SH-SY5Y (cell line): Measurements from ENCODE around the gene VAMP2.

Experiments used
- GATA2 ChIP-seq: IDR thresholded peaks from 2 replicates; pipeline ENCODE4 v1.6.1; 2011; ENCODE audit warnings: mild to moderate bottlenecking, low read depth, low read length
- GATA3 ChIP-seq: IDR thresholded peaks from 2 replicates; pipeline ENCODE4 v1.6.1; 2011; ENCODE audit warnings: low read depth, mild to moderate bottlenecking, low read length, moderate library complexity

DNA sequence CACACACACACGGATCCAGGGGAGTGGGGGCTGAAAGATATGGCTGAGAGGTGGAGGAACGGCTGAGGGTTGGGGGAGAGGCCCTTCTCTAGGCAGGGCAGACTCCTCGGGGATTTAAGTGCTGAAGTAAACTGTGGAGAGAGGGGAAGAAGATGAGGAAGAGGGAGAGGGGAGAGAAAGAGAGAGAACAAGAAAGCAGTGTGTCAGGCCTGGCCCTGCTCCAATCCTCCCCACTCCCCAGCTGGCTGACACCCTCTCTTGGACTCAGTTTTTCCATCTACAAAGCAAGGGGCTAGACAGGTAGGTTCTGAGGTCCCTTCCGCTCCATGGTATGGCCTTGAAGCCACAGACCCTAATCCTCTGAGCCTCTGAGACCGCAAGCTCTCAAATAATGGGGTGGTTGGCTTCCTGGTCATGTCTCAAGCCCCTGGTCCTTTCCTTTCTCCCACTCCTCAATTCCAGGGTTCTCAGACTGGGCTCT, 2.0 kb downstream of the VAMP2 start:
- TF ChIP-seq GATA3 (no peak), GATA2 (no peak)
